Cardiac muscle cell (in vitro differentiated cells and primary cell): ENCODE data around the gene BOC. TPM values are rescaled to one million over a fixed set of nuclear protein-coding genes. Genes with fewer than 3 reads are reported as not detected.
A peak's percentile ranks its signal among the peaks of the same experiment; 100 is the strongest.

Experiments used
- DNase-seq, 2 donors: peaks; one replicate each; pipeline versions ENCODE4 v3.0.0 to v3.0.0-alpha.2; 2010 to 2017; ENCODE audit warnings: low read depth in 1 of 2, low spot score in 1 of 2
- H3K27ac ChIP-seq: fragments of 200-600 bp; sonication (generic); 2 replicates; pipeline ENCODE4 v1.5.1; 2016
- H3K27me3 ChIP-seq: fragments of 200-600 bp; sonication (generic); 2 replicates; pipeline ENCODE4 v1.6.0; 2016; ENCODE audit warnings: control low read depth
- H3K36me3 ChIP-seq: fragments of 200-600 bp; sonication (generic); 2 replicates; pipeline ENCODE4 v1.5.1; 2016; ENCODE audit warnings: control low read depth
- H3K4me1 ChIP-seq: fragments of 200-600 bp; sonication (generic); 2 replicates; pipeline ENCODE4 v1.8.1; 2017; ENCODE audit warnings: low read depth, mild to moderate bottlenecking, mixed run types
- H3K4me3 ChIP-seq: fragments of 200-600 bp; sonication (generic); 2 replicates; pipeline ENCODE4 v1.5.1; 2016; ENCODE audit warnings: mild to moderate bottlenecking
- H3K9me3 ChIP-seq: fragments of 200-600 bp; sonication (generic); 2 replicates; pipeline ENCODE4 v1.5.1; 2017; ENCODE audit warnings: low read depth, mild to moderate bottlenecking, control low read depth
- polyA plus RNA-seq: library from polyadenylated mRNA; unstranded; fragments of >200 nt; fragmentation: Nextera tagmentation; extraction: Ambion mirVana; gene quantifications from 2 replicates; pipeline ENCODE4 v1.2.1, GENCODE V29; 2016
- total RNA-seq: library from RNA; depleted of rRNA; stranded (reverse); fragments of >200 nt; gene quantifications from 2 replicates; pipeline ENCODE4 v1.2.3, GENCODE V29; 2016
- TF ChIP-seq, protein P1 (sequence below): IDR thresholded peaks from 2 replicates; pipeline ENCODE4 v1.5.1; 2012; ENCODE audit warnings: low read depth, mild to moderate bottlenecking, low read length

Gene BOC
- total and polyA plus RNA-seq, 2 experiments from 2014 or later = 9.5 to 14.1 TPM

DNA sequence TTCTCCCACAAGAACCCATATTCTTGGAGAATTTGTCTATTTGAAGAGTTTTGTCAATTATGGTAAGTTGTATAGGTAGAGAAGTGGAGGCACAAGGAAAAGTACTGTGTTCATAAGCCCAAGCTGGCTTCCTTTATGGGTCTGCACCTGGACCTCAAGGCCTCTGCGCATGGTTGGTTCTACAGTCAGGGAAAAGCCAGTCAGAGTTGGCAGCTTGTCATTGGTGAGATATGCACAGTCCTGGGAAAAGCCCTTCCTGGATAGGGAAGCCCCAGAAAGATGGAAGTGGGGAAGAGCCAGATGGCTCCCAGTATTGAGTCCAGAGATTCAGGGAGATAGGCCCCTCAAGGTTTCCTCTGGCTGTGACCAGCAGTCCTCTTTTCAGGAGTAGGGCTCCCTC lies 15.8 kb downstream of the BOC start:
- H3K27me3 ChIP-seq = no peaks in the 10 kb centered on the region
- H3K36me3 ChIP-seq = no peaks in the 10 kb centered on the region
- H3K9me3 ChIP-seq = no peaks in the 10 kb centered on the region
- no peak for DNase-seq
- H3K4me1 ChIP-seq = peaks cover 15% of the 10 kb centered on the region
- H3K4me3 ChIP-seq = no peak overlapping the region
- H3K27ac ChIP-seq = no peak overlapping the region
- TF ChIP-seq, protein P1, sequence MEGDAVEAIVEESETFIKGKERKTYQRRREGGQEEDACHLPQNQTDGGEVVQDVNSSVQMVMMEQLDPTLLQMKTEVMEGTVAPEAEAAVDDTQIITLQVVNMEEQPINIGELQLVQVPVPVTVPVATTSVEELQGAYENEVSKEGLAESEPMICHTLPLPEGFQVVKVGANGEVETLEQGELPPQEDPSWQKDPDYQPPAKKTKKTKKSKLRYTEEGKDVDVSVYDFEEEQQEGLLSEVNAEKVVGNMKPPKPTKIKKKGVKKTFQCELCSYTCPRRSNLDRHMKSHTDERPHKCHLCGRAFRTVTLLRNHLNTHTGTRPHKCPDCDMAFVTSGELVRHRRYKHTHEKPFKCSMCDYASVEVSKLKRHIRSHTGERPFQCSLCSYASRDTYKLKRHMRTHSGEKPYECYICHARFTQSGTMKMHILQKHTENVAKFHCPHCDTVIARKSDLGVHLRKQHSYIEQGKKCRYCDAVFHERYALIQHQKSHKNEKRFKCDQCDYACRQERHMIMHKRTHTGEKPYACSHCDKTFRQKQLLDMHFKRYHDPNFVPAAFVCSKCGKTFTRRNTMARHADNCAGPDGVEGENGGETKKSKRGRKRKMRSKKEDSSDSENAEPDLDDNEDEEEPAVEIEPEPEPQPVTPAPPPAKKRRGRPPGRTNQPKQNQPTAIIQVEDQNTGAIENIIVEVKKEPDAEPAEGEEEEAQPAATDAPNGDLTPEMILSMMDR = no peak

GRCh38 chr3:113228498-113229286 lies 17.3 kb downstream of the BOC start:
- no peaks in the 10 kb centered on the region for H3K27me3 ChIP-seq
- H3K36me3 ChIP-seq = no peaks in the 10 kb centered on the region
- no peaks in the 10 kb centered on the region for H3K9me3 ChIP-seq
- no peak overlapping the region for H3K27ac ChIP-seq
- peaks cover 8% of the 10 kb centered on the region for H3K4me1 ChIP-seq
- TF ChIP-seq, protein P1 = no peak
- no peak for DNase-seq
- H3K4me3 ChIP-seq = no peak overlapping the region

DNA sequence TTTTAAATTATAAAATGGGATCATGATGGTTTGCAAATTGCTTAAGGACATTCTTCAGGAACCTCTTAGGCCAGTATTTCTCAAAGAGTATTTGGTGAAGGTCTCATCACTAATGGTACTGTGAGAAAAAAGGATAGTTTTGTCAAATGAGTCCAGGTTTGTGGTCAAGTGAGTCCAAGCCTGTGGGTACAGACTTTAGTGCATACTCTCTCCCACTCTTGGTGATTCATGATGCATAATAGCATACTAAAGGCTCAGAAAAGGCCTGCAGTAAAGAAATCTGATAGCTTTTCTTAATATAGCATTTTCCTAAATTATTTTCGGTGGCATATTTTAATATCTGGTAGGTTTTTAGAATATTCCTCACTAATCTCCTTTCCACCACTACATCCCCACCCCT lies 20.0 kb downstream of the BOC start:
- H3K27ac ChIP-seq = no peak overlapping the region
- H3K36me3 ChIP-seq = no peaks in the 10 kb centered on the region
- TF ChIP-seq, protein P1 = no peak
- no peak overlapping the region for H3K4me3 ChIP-seq
- no peaks in the 10 kb centered on the region for H3K9me3 ChIP-seq
- H3K4me1 ChIP-seq = peaks cover 8% of the 10 kb centered on the region
- DNase-seq = peak in 1 of 2 donors; percentile 35
- H3K27me3 ChIP-seq = no peaks in the 10 kb centered on the region

DNA sequence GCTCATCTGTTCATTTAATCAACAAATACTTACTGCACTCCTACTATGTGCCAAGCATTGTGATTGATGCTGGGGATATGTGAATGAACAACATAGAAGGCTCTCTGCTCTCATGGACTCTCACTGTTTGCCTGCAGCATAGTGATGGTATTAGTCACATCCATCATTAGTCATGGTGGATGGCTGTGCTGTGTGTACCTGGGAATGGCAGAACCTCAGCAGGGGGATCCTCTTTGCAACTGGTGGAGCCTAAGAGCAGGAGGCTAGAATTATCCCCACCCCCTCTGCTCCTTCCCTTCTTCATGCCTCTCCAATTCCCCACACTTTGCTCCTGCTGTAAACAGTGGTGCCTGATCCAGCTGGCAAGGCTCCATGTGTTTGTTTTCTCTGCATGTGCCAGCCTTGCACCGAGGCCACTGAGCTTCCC lies 20.5 kb downstream of the BOC start:
- no peaks in the 10 kb centered on the region for H3K36me3 ChIP-seq
- TF ChIP-seq, protein P1 = no peak
- H3K27ac ChIP-seq = no peak overlapping the region
- no peaks in the 10 kb centered on the region for H3K27me3 ChIP-seq
- no peaks in the 10 kb centered on the region for H3K9me3 ChIP-seq
- peak in 1 of 2 donors; percentile 61 for DNase-seq
- H3K4me3 ChIP-seq = no peak overlapping the region
- H3K4me1 ChIP-seq = peaks cover 8% of the 10 kb centered on the region

- Histone ChIP-seq H3K9me3 (no peaks in the 10 kb centered on the region), H3K27me3 (no peaks in the 10 kb centered on the region), H3K27ac (no peak overlapping the region), H3K36me3 (no peaks in the 10 kb centered on the region), H3K4me3 (no peak overlapping the region), H3K4me1 (peaks cover 8% of the 10 kb centered on the region)
- DNase-seq = no peak
- TF ChIP-seq, protein P1 = no peak
Measured at GRCh38 chr3:113232342-113232741, 21.0 kb downstream of the BOC start.
